Esophagus squamous epithelium (tissue), 4 donors: ENCODE measurements around the gene BMP8A.
"Not testable (repeated sequence)": the region's sequence is repeated elsewhere in the genome, so short reads cannot be mapped to it uniquely, and the experiment has no call there.

Experiments used
- POLR2A ChIP-seq, 4 donors: fragments of 450-650 bp; IDR thresholded peaks; one replicate each; pipeline ENCODE4 v1.6.1; 2017; ENCODE audit warnings: antibody characterized with exemption in 4 of 4, mild to moderate bottlenecking in 4 of 4, moderate library complexity in 3 of 4
- TF ChIP-seq, protein P1 (sequence below), 6 experiments: fragments of 450-650 bp in 4 of 6; fragments of 200-600 bp in 2 of 6; sonication (generic) in 2 of 6; IDR thresholded peaks; one replicate each; pipeline ENCODE4 v1.5.1; 2016 to 2019; ENCODE audit warnings: antibody characterized with exemption in 6 of 6, mild to moderate bottlenecking in 4 of 6, moderate library complexity in 4 of 6

DNA sequence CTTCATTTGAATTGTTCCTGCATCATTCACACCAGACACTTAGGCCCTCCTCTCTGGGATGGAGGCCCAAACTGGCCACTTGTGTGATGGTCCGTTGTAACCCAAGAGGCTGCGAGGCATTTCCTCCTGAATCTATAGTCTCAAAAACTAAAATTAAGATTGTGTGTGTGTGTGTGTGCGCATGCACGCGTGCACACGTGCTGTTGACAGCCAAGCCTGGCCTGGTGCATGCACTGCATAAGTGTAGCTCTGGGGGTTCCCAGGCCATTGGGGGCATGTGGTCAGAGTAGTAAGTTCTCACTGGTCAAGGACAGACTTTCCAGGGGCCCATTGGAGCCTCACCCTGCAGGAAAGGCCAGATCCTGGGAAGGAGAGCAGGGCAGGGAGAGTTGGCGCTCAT, 26.5 kb downstream of the BMP8A start:
- TF ChIP-seq, protein P1, sequence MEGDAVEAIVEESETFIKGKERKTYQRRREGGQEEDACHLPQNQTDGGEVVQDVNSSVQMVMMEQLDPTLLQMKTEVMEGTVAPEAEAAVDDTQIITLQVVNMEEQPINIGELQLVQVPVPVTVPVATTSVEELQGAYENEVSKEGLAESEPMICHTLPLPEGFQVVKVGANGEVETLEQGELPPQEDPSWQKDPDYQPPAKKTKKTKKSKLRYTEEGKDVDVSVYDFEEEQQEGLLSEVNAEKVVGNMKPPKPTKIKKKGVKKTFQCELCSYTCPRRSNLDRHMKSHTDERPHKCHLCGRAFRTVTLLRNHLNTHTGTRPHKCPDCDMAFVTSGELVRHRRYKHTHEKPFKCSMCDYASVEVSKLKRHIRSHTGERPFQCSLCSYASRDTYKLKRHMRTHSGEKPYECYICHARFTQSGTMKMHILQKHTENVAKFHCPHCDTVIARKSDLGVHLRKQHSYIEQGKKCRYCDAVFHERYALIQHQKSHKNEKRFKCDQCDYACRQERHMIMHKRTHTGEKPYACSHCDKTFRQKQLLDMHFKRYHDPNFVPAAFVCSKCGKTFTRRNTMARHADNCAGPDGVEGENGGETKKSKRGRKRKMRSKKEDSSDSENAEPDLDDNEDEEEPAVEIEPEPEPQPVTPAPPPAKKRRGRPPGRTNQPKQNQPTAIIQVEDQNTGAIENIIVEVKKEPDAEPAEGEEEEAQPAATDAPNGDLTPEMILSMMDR (IDR thresholded peaks at IDR 0.05), result not testable (repeated sequence)
- TF ChIP-seq POLR2A (IDR thresholded peaks at IDR 0.05), result not testable (repeated sequence)
